NCI-H1092 (cell line): ENCODE data around the gene ODAPH.
A peak's percentile ranks its signal among the peaks of the same experiment; 100 is the strongest.
"Not testable (repeated sequence)": the region's sequence is repeated elsewhere in the genome, so short reads cannot be mapped to it uniquely, and the experiment has no call there.

Experiments used
- DNase-seq: peaks from one replicate; lab custom pipeline; 2025; lab: John Stamatoyannopoulos, UW

Gene ODAPH

GRCh38 chr4:75555294-75556164, at the start of gene ODAPH:
Gene ODAPH (plus strand): TSS chr4:75556066. CDS start chr4:75556083, 17 bp downstream.
- DNase-seq, result no peak

- DNase-seq, result not testable (repeated sequence)
These were observed 46.3 kb upstream of the ODAPH start for GRCh38 chr4:75509592-75509991.

GRCh38 chr4:75511841-75512240, 44.0 kb upstream of the ODAPH start:
- no peak for DNase-seq

- no peak for DNase-seq
These were observed 43.3 kb upstream of the ODAPH start for GRCh38 chr4:75512386-75513211.

- no peak for DNase-seq
These were observed 42.2 kb upstream of the ODAPH start for GRCh38 chr4:75513526-75514130.

- DNase-seq, result peak; percentile 97
These were observed 41.5 kb upstream of the ODAPH start, which contains the start of the genes RCHY1 and THAP6 for GRCh38 chr4:75514131-75514948. Gene RCHY1 (minus strand): TSS chr4:75514403. CDS start chr4:75514286, 117 bp downstream. Gene THAP6 (plus strand): TSS chr4:75514473. CDS start chr4:75515453, 980 bp downstream.

- no peak for DNase-seq
These were observed 40.8 kb upstream of the ODAPH start for GRCh38 chr4:75514949-75515612.

GRCh38 chr4:75516144-75516543, 39.7 kb upstream of the ODAPH start:
- DNase-seq, result no peak

- DNase-seq, result not testable (repeated sequence)
These were observed 36.4 kb upstream of the ODAPH start for GRCh38 chr4:75519452-75519851.

GRCh38 chr4:75525086-75525485, 30.8 kb upstream of the ODAPH start:
- no peak for DNase-seq

GRCh38 chr4:75525910-75526309, 30.0 kb upstream of the ODAPH start:
- DNase-seq, result no peak

GRCh38 chr4:75527482-75527881, 28.4 kb upstream of the ODAPH start:
- DNase-seq, result no peak

- no peak for DNase-seq
These were observed 25.1 kb upstream of the ODAPH start for GRCh38 chr4:75530556-75531322.

- DNase-seq, result not testable (repeated sequence)
These were observed 24.2 kb upstream of the ODAPH start for GRCh38 chr4:75531536-75532143.

GRCh38 chr4:75533339-75533887, 22.5 kb upstream of the ODAPH start:
- DNase-seq, result not testable (repeated sequence)

- not testable (repeated sequence) for DNase-seq
These were observed 21.9 kb upstream of the ODAPH start for GRCh38 chr4:75533926-75534325.

GRCh38 chr4:75537308-75537707, 18.6 kb upstream of the ODAPH start:
- DNase-seq, result not testable (repeated sequence)

- DNase-seq, result no peak
These were observed 13.0 kb upstream of the ODAPH start for GRCh38 chr4:75542824-75543223.

- DNase-seq, result not testable (repeated sequence)
These were observed 11.6 kb upstream of the ODAPH start for GRCh38 chr4:75544220-75544619.
